GM18499 (cell line): Measurements from ENCODE around the gene RAI2.
"Not testable (repeated sequence)": the region's sequence is repeated elsewhere in the genome, so short reads cannot be mapped to it uniquely, and the experiment has no call there.

Source experiments
- ATAC-seq: cut with Tn5 transposase; IDR thresholded peaks from one replicate; pipeline ENCODE4 v1.9.1; 2021; ENCODE audit warnings: moderate number of reproducible peaks; ENCODE audit not compliant: insufficient read depth, unreplicated experiment

The RAI2 gene

DNA sequence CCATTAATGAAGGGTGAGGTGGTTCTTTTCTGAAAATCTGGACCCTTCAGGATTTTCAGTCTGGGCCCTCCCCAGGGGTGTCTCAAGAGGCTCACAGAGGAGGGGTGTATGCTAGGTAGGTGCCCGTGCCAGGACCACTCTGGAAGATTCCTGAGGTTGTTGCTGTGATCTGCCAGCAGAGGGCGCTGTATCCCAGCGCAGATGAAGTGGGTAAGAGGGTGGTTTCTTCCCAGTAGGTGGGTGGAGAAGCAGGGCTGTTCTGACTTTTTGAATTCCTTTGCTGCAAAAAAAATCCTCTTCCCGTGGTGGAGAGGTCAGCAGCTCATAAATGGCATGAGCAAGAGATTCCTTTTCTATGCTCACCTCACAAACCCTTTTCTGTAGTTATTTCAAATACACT is 72.7 kb downstream of the RAI2 start:
- no peak for ATAC-seq

DNA sequence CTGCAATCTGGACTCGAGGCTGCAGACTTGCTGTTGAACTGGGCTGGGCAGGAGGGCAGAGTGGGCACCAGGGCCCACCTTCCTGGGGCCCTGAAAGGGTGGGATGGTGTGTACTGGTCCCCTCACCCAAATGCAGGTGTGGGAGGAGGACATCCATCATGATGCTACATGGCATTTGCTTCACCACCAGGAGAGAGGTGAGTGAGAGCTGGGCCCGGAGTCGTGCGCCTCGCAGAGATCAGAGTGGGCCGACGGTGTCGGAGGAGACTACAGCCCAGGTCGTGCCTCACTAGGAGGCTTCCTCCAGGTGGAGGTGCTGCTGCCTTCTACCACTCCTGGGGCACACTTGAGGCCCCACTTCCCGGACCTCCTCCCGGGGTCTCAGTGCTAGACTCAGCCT is 73.5 kb downstream of the RAI2 start:
- ATAC-seq: no peak

DNA sequence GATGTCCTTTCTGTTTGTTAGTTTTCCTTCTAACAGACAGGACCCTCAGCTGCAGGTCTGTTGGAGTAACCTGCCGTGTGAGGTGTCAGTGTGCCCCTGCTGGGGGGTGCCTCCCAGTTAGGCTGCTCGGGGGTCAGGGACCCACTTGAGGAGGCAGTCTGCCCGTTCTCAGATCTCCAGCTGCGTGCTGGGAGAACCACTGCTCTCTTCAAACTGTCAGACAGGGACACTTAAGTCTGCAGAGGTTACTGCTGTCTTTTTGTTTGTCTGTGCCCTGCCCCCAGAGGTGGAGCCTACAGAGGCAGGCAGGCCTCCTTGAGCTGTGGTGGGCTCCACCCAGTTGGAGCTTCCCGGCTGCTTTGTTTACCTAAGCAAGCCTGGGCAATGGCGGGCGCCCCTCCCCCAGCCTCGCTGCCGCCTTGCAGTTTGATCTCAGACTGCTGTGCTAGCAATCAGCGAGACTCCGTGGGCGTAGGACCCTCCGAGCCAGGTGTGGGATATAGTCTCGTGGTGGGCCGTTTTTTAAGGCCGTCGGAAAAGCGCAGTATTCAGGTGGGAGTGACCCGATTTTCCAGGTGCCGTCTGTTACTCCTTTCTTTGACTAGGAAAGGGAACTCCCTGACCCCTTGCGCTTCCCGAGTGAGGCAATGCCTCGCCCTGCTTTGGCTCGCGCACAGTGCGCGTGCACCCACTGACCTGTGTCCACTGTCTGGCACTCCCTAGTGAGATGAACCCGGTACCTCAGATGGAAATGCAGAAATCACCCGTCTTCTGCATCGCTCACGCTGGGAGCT is 74.3 kb downstream of the RAI2 start:
- not testable (repeated sequence) for ATAC-seq

- ATAC-seq: no peak
These were observed 81.7 kb downstream of the RAI2 start for GRCh38 chrX:17779434-17779833.

DNA sequence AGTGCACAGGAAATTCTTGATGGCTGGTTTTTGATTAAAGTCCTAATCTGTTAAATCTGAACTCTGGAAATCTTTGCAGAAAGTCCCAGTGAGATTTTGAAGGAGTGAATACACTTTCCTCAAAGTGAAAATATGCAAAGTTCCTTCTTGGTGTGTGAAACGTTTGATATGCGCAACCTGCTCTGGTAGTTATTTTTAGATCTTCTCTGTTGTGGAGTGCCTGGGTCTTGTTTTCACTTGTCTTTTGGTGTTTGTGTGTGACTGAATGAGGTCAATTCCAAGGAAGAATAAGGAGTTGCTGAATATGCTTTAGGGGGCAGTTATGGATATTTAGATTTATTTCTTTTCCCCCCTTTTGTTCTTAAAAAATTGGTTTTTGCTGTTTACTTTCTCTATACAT is 82.1 kb downstream of the RAI2 start:
- ATAC-seq: no peak

GRCh38 chrX:17774053-17774452 is 87.0 kb downstream of the RAI2 start:
- ATAC-seq: no peak

DNA sequence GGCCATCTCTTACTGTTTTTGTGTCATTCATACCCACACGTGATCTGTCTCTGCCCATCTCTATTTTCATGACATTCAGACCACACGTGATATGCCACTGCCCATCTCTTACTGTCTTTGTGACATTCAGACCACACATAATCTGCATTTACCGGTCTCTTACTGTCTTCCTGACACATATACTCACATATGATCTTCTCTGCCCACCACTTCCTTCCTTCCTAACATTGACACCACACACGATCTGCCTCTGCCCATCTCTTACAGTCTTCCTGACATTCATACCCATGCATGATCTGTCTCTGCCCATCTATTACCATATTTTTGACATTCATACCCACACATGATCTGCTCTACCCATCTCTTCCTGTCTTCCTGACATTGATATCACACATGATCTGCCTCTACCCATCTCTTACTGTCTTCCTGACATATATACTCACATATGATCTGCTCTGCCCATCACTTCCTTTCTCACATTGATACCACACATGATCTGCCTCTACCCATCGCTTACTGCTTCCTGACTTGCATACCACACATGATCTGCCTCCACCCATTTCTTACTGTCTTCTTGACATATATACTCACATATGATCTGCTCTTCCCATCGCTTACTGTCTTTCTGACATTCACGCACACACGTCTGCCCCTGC is 87.7 kb downstream of the RAI2 start:
- ATAC-seq: no peak

- ATAC-seq: no peak
These were observed 91.3 kb downstream of the RAI2 start for GRCh38 chrX:17769701-17770269.

GRCh38 chrX:17768997-17769396 is 92.1 kb downstream of the RAI2 start:
- ATAC-seq: no peak

GRCh38 chrX:17767734-17768133 is 93.4 kb downstream of the RAI2 start:
- ATAC-seq: no peak

DNA sequence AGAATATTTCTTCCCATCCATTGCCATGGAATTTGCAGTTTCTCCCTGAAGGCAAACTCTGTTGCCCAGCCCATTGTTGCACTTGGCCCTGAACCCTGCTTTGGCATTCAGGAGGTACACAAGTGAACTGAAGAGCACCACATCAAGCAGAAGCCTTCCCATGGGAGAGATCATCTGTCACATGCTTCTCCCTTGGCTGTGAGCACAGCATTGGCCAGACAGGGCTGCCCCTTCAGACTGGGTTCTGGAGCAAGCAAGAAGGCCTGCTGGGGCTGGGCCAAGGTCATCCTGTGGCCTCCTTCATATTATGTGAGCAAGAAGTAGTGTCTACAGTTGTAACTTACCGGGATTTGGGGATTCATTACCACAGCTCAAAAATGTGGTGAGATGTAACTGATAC is 101.1 kb downstream of the RAI2 start:
- ATAC-seq: no peak

- no peak for ATAC-seq
These were observed 102.7 kb downstream of the RAI2 start for GRCh38 chrX:17758382-17758781.

DNA sequence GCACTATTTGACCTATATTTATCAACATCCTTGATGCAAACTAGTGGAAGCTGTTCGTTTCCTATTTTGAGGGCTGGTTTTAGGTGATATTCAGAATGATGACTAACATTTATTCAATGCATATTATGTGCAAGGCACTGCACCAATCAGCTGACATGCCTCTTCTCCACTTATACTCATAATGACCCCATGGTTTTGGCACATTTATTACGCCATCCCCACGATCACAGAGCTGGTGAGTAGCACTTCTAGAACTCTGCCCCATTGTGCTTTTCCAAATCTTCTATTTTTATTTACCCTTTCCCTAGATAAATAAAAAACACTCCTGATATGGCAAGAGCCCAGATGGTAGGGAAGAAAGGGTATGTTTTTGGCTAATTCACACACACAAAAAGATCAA is 110.7 kb downstream of the RAI2 start:
- ATAC-seq: no peak
